ENCODE data around the gene ACACB.

Gene ACACB

DNA sequence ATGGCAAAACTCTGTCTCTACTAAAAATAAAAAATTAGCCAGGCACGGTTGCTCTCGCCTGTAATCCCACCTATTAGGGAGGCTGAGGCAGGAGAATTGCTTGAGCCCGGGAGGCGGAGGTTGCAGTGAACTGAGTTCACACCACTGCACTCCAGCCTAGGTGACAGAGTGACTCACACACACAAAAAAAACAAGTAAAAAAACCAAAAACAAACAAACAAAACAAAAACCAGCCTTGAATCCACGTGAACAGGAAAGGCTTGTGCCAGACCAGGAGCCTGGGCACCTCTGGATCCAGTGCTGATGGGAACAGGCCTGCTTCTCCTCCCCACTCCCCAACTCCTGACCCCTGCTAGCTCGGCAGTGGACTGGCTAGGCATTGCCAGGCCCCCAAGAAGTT lies 189.2 kb downstream of the ACACB start:
- Histone ChIP-seq H3K36me3 (no peaks in the 10 kb centered on the region), H3K9me3 (no peaks in the 10 kb centered on the region), H3K27me3 (peaks cover 79% of the 10 kb centered on the region), H3K27ac (no peak overlapping the region), H3K4me3 (ENCODE audit: low read depth in 1 of 2, low read length in 1 of 2) (no peak overlapping the region), H3K4me1 (ENCODE audit: control insufficient read depth in 1 of 2, insufficient read depth in 1 of 2, low read depth in 1 of 2, low read length in 1 of 2) (peaks cover 5 to 14% of the 10 kb centered on the region in 2 experiments)
- TF ChIP-seq, protein P1, sequence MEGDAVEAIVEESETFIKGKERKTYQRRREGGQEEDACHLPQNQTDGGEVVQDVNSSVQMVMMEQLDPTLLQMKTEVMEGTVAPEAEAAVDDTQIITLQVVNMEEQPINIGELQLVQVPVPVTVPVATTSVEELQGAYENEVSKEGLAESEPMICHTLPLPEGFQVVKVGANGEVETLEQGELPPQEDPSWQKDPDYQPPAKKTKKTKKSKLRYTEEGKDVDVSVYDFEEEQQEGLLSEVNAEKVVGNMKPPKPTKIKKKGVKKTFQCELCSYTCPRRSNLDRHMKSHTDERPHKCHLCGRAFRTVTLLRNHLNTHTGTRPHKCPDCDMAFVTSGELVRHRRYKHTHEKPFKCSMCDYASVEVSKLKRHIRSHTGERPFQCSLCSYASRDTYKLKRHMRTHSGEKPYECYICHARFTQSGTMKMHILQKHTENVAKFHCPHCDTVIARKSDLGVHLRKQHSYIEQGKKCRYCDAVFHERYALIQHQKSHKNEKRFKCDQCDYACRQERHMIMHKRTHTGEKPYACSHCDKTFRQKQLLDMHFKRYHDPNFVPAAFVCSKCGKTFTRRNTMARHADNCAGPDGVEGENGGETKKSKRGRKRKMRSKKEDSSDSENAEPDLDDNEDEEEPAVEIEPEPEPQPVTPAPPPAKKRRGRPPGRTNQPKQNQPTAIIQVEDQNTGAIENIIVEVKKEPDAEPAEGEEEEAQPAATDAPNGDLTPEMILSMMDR (IDR thresholded peaks at IDR 0.05), result no peak

DNA sequence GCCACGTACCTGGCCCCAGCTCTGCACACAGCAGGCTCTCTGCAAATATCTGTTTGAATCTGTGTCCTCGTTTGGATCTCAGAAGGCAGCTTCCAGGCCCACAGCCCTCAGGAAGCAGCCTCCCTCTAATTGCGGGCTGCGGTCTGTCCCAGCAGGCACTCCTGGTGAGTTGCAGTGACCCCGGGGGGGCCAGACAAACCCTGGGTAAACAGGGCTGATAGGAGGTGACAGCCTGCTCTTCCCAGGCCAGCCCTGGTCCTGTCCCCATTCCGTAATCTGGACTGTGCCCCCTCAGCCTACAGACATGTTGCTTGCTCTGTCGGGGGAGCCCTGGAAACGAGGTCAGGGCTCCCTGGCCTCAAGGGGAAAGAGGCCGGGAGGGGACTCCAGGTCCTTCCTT lies 190.7 kb downstream of the ACACB start:
- Histone ChIP-seq H3K27me3 (peaks cover 94% of the 10 kb centered on the region), H3K4me1 (ENCODE audit: control insufficient read depth in 1 of 2, insufficient read depth in 1 of 2, low read depth in 1 of 2, low read length in 1 of 2) (peaks cover 5 to 14% of the 10 kb centered on the region in 2 experiments), H3K4me3 (ENCODE audit: low read depth in 1 of 2, low read length in 1 of 2) (no peak overlapping the region), H3K9me3 (no peaks in the 10 kb centered on the region), H3K36me3 (no peaks in the 10 kb centered on the region), H3K27ac (no peak overlapping the region)
- TF ChIP-seq, protein P1 (IDR thresholded peaks at IDR 0.05), result no peak

DNA sequence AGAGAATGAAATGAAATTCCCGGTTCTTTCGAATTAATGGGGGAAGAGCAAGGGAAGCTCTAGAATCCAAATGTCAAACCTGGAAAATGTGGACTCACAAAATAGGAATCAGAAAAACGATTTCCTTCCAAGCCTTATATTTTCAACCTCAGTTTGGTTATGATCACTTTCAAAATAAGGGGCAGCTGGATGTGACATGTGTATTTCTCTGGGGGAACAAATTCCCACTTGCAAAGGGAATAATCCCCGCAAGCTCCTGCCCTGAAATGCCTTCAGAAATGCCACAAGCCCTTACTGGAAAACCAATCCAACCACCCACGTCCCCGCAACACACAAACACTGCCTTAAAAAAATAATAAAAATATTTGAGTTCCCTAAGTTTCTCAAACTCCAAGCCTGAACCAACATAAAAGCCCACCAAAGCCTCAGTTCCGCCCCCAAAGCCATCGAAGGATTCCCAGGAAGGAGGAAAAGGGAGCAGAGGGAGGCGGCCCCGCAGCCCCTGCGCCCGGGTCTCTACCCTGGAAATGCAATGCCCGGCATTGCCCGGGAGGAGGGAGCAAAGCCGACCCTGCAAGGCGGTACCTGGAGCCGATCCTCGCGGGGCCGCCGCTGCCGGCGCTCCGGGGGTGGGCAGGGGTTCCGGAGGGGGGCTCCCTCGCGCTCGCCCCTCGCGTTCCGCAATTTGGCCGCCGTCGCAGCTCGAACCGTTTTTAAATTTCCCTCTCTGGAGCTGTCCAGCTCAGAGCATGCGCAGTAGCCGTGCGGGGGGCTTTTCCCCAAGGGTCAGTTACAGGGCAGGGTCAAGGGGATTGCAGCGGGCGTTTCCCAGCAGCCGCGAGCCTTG lies 192.4 kb downstream of the ACACB start, which contains the start of gene FOXN4:
TSS of gene FOXN4 (minus strand) at position 751 of the 847 bp plus-strand sequence. CDS start 963 bp downstream, outside the sequence.
- H3K9me3 ChIP-seq, result no peaks in the 10 kb centered on the region
- H3K36me3 ChIP-seq, result no peaks in the 10 kb centered on the region
- H3K27me3 ChIP-seq, result peaks cover 96% of the 10 kb centered on the region
- peak within 1 kb of the TSS in 1 of 2 experiments; percentile 23 for H3K4me3 ChIP-seq (ENCODE audit: low read depth in 1 of 2, low read length in 1 of 2)
- peaks cover 5 to 14% of the 10 kb centered on the region in 2 experiments for H3K4me1 ChIP-seq (ENCODE audit: control insufficient read depth in 1 of 2, insufficient read depth in 1 of 2, low read depth in 1 of 2, low read length in 1 of 2)
- TF ChIP-seq, protein P1 (IDR thresholded peaks at IDR 0.05), result no peak
- H3K27ac ChIP-seq, result no peak within 1 kb of the TSS

DNA sequence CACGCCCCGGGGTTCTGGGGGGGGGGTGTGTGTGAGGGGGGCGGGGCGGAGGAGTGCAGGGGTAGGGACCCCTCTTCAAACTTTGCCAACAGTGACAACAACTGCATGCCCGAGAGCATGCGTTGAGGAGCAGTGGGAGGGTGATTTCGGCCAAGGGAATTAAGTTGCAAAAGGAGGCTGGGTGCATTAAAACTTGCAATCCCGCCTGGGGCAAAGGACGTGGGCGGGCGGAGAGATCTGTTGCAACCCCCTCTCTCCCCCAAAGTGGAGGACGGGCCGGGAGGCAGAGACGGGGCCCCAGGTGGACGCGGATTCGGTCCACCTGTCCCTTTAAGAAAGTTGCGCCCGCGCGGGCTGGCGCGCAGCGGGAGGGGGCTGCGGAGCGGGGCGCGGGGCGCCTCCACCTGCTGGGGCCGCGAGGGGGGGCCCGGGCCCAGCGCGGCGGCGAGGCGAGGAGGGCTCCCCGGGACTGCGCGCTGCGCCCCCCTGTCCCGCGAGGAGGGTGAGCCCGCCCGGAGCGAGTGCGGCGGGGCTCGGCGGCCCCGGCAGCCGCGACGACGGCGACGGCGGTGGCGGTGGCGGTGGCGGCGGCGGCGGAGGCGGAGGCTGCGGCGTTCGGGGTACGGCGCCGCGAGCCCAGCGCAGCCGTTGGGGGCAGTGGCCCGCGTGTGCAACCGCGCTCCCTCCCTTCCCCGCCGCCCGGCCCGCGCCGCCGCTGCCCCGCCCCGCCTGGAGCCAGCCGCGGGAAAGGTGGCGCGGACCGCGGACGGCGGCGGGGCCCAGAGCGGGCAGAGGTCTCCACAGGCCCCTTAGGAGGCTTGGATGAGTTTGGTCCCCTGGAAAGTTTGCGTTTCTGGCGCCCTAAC lies 193.2 kb downstream of the ACACB start:
- Histone ChIP-seq H3K27ac (no peak overlapping the region), H3K9me3 (no peaks in the 10 kb centered on the region), H3K27me3 (peaks cover 98% of the 10 kb centered on the region), H3K4me1 (ENCODE audit: control insufficient read depth in 1 of 2, insufficient read depth in 1 of 2, low read depth in 1 of 2, low read length in 1 of 2) (peaks cover 5 to 14% of the 10 kb centered on the region in 2 experiments), H3K4me3 (ENCODE audit: low read depth in 1 of 2, low read length in 1 of 2) (peak overlapping the region in 1 of 2 experiments; percentile 23), H3K36me3 (no peaks in the 10 kb centered on the region)
- TF ChIP-seq, protein P1 (IDR thresholded peaks at IDR 0.05), result no peak

DNA sequence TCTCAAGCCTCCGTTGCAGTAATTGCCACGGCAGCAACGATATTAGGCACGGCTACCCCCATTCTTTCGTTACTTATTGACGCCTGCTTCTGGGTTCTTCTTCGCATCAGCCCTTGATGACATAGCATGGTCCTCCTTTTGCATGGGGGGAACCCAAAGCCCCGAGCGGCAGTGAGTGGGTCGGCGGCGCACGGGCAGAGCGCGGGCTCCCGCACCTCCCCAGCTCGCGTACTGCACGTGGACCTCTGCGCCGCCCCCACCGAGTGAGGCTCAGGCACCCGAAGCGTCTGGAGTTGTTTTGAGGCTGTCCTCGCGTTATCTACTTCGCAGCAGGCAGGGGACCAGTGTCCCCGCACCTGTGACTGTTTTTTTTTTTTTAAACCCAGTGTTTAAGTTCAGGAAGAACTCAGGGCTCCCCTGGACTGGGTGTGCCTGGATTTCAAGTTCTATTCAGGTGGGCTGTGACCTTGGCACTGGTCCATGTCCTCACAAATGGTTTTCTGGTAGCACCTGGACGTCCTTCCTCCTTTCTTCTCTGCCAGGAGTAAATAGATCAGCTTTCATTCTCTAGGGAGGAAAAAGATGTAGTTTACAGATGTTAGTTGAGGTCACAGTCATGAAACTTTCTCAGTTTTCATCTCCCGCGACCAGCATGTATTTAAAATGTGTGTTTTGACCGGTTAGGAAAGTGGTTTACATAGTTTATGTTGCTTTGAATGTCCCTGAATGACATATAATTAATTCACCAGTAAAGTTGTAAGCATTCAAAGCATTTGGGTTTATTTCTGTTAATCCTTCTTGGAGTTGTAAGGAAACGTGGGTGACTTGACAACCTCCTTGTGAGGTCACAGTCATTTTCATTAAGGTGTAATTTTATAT lies 194.1 kb downstream of the ACACB start:
- peaks cover 5 to 14% of the 10 kb centered on the region in 2 experiments for H3K4me1 ChIP-seq (ENCODE audit: control insufficient read depth in 1 of 2, insufficient read depth in 1 of 2, low read depth in 1 of 2, low read length in 1 of 2)
- no peak overlapping the region for H3K27ac ChIP-seq
- TF ChIP-seq, protein P1 (IDR thresholded peaks at IDR 0.05), result no peak
- no peaks in the 10 kb centered on the region for H3K9me3 ChIP-seq
- H3K4me3 ChIP-seq (ENCODE audit: low read depth in 1 of 2, low read length in 1 of 2), result no peak overlapping the region
- no peaks in the 10 kb centered on the region for H3K36me3 ChIP-seq
- peaks cover 98% of the 10 kb centered on the region for H3K27me3 ChIP-seq

All from neutrophil (primary cell).